Astrocyte (in vitro differentiated cells and primary cell): ENCODE results near the gene PCBP3.

Experiments
- EZH2 ChIP-seq: IDR thresholded peaks from 2 replicates; pipeline ENCODE4 v1.6.1; 2012; ENCODE audit warnings: mild to moderate bottlenecking, low read length, inconsistent platforms; ENCODE audit not compliant: insufficient read depth
- TF ChIP-seq, protein P1 (sequence below): IDR thresholded peaks from 2 replicates; pipeline ENCODE4 v1.5.1; 2011; ENCODE audit warnings: low read depth, mild to moderate bottlenecking, inconsistent platforms, low read length, moderate library complexity; ENCODE audit not compliant: insufficient read depth

DNA sequence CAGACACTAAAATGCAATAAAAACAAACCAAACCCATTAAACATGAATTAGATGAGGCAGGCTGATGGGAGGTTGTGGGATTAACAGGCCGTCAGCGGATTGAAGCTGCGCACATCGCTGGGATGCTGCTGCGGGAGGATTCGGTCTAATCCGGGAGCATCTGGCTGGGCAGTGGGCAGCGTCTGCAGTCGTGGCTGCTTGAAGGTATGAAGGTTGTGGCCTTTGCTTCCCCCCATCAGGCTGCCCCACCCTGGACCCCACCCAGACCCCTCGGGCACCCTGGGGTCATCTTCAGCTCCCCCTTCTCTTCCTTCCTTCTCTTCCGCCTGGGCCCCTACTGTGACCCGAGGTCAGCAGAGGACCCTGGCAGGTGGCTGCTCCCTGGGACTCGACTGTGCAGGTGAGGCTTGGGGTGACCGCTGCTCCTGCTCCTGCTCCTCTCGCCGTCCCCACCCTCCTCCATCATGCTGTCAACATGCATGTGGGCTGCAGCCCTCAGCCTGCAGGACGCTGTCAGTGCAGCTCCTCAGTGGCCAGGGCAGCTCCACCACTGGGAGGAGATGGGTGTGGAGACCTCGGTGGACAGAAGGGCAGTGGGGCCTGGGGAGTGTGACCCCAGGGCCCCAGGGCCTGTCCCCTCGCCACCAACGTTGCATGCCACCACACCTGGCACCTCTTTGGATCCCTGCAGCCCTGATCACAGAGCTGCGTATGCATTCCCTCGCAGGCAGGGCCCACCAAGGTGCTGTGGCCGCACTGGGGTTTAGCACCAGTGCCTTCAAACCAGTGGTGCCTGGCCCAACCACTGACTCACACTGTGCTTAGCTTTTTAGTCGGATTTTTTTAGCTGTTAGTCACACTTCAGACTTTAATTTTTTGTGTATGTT is 225.8 kb downstream of the PCBP3 start:
- TF ChIP-seq, protein P1, sequence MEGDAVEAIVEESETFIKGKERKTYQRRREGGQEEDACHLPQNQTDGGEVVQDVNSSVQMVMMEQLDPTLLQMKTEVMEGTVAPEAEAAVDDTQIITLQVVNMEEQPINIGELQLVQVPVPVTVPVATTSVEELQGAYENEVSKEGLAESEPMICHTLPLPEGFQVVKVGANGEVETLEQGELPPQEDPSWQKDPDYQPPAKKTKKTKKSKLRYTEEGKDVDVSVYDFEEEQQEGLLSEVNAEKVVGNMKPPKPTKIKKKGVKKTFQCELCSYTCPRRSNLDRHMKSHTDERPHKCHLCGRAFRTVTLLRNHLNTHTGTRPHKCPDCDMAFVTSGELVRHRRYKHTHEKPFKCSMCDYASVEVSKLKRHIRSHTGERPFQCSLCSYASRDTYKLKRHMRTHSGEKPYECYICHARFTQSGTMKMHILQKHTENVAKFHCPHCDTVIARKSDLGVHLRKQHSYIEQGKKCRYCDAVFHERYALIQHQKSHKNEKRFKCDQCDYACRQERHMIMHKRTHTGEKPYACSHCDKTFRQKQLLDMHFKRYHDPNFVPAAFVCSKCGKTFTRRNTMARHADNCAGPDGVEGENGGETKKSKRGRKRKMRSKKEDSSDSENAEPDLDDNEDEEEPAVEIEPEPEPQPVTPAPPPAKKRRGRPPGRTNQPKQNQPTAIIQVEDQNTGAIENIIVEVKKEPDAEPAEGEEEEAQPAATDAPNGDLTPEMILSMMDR, result no peak
- TF ChIP-seq EZH2, result no peak
